WI38 (cell line): ENCODE data around the gene APOL1.
"Not testable (repeated sequence)": the region's sequence is repeated elsewhere in the genome, so short reads cannot be mapped to it uniquely, and the experiment has no call there.

ENCODE experiments used
- H3K4me3 ChIP-seq: 2 replicates; pipeline ENCODE4 v1.5.1; 2011; ENCODE audit warnings: low read depth, mild to moderate bottlenecking, control low read depth, low read length
- TF ChIP-seq, protein P1 (sequence below): IDR thresholded peaks from 2 replicates; pipeline ENCODE4 v1.5.1; 2012; ENCODE audit warnings: low read depth, mild to moderate bottlenecking, control low read depth, low read length

Gene APOL1

DNA sequence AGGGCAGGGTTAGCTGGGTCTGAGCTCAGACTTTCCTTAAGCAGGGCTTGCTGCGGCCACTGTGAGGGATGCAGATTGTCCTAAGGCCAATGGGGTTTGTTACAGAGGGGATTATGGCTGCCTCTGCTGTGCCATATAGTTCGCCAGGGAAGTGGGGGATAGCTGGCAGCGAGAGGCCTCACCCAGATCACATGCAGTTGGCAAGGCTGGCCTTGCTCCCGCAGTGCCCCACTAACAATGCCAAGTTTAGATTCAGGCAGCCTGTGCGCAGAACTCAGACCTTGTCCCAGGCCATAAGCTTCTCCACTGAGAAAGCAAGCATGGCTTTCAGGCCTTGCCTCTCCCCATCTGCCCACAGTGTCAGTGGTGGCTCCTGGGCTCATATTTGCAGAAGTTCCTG, 8.9 kb upstream of the APOL1 start:
- H3K4me3 ChIP-seq = no peak overlapping the region
- TF ChIP-seq, protein P1, sequence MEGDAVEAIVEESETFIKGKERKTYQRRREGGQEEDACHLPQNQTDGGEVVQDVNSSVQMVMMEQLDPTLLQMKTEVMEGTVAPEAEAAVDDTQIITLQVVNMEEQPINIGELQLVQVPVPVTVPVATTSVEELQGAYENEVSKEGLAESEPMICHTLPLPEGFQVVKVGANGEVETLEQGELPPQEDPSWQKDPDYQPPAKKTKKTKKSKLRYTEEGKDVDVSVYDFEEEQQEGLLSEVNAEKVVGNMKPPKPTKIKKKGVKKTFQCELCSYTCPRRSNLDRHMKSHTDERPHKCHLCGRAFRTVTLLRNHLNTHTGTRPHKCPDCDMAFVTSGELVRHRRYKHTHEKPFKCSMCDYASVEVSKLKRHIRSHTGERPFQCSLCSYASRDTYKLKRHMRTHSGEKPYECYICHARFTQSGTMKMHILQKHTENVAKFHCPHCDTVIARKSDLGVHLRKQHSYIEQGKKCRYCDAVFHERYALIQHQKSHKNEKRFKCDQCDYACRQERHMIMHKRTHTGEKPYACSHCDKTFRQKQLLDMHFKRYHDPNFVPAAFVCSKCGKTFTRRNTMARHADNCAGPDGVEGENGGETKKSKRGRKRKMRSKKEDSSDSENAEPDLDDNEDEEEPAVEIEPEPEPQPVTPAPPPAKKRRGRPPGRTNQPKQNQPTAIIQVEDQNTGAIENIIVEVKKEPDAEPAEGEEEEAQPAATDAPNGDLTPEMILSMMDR = no peak

DNA sequence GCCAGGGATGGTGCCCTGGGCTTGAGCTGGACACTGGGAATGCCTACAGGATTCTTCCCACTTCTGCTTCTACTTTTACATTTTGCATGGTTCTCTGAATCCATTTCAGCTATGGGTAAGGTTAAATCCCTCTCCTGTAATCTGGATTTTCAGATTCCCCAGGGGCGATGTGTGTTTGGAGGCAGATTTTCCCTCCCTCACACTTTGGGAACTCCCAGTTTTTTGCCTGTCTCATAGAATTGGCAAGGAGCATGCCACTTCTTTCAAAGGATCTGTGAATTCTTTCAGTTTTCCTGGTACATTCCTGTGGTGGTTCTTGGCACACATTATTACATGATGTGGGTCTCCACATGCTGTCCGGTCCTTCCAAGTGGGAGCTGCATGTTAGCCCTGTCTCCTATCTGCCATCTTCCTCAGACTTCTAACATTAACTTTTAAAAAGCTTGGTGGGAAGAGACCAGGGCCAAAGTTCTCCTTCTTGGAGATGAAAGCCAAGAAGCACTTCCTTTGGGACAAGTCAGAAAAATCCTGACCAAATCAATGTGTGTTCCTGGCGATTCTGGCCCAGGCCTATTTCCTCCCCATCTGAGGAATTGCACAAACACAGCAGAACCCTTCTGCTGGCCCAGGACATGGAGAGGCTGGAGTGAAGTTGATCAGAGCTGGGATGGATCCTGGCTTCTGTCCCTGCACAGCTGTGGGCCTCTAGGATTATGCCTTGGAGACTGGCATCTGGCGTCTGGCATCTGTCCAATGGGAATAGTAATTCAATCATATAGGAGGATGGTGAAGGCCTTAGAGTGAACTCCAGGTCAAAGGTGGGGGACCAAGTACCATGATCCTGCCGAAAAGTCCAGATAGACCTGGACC, 8.2 kb upstream of the APOL1 start:
- no peak overlapping the region for H3K4me3 ChIP-seq
- TF ChIP-seq, protein P1 = no peak

DNA sequence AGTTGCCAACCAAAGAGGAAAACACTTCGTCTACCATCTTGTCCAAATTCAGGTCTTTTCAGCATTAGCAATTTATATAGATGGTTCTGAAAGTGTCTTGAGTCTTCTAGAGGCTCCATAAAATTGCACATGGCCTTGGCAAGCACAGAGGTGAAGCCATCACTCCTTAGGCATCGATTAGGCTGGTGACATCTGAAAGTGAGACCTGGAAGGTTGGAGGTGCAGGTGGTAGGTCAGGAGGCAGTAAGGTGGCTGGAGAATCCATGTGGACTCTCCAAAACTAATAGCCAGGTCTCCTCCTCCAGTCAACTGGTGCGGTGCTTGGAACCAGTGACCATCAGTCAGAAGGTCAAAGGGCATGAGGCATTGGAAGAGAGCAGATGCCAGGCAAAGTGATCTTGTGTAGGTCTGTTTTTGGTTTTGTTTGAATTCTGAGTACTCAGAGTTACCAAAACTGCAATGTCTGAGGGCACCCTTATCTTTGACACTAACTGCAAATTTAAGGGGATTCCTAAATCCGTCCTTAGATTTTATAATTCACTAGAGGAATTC, 7.1 kb upstream of the APOL1 start:
- TF ChIP-seq, protein P1 = no peak
- no peak overlapping the region for H3K4me3 ChIP-seq

DNA sequence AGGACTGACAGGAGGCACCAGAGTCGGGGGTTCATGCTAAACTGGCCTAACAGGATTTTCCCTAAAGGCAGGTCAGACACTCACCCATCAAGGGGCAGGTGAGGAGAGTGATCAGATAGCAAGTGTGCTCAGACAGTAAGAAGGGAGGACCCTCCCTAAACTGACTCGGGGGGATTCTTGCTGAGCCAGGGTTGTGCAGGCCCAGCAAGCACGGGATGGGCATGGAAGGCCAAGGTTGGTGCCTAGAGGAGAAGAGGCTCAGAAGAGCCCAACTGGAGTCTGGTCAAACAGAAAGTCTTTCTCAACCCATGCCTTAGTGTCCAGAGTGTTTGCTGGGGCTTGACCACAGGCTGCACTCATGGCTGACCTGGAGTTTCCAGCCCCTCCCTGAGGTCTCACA, 6.2 kb upstream of the APOL1 start:
- TF ChIP-seq, protein P1 = no peak

DNA sequence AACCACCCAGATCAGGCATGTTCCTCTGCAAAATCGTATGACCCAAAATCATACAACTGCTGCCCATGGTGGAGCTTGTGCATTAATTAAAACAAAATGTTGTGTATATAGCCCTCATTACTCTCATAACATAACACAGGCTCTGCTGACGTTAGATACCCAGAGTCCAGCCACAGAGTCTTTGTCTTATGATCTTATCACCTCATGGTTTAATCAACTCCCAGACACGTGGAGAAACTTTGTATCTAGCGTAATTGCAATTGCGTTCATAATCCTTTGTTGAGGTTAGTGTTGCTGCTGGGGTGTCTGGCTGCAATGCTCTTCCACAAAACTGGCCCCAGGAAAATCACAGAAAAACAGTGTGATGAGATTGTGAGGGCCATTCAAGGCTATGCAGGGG, 5.0 kb upstream of the APOL1 start:
- TF ChIP-seq, protein P1 = no peak
- no peak overlapping the region for H3K4me3 ChIP-seq

More for the DNA sequence above, 6.2 kb upstream of the APOL1 start:
- H3K4me3 ChIP-seq = no peak overlapping the region

DNA sequence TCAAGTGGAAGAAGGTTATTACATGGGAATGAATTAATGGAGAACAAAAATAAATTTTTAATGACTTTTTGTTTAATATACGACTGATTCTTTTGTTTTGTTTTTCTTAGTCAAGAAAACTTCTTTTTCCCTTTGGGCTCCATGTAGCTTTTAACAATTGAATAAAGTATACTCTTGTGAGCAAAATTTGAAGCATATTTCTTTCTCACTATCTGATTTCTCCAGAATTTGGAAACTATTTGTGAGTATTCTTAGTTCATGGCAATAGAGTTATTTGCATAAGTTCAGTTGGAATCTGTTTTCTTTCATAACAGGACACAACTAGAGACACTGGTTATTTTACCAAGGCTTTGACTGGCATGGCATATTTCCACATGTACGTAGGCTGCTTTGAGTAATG, 3.8 kb upstream of the APOL1 start:
- TF ChIP-seq, protein P1 = no peak
- no peak overlapping the region for H3K4me3 ChIP-seq

DNA sequence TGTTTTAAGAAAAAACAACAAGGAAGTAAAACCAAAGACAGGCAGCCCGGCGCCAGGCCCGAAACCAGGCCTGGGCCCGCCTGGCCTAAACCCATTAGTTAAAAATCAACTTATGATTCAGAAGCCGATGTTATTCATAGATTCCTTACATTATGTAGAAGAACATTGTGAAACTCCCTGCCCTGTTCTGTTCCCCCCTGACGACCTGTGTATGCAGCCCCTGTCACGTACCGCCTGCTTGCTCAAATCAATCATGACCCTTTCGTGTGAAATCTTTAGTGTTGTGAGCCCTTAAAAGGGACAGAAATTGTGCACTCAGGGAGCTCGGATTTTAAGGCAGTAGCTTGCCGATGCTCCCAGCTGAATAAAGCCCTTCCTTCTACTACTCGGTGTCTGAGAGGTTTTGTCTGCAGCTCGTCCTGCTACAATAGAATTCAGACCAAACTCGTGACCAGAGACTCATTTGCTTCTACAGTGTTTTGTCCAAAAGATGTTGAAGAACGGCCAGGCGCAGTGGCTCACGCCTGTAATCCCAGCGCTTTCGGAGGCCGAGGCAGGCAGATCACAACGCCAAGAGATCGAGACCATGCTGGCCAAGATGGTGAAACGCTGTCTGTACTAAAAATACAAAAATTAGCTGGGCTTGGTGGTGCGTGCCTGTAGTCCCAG, 2.5 kb upstream of the APOL1 start:
- not testable (repeated sequence) for H3K4me3 ChIP-seq

DNA sequence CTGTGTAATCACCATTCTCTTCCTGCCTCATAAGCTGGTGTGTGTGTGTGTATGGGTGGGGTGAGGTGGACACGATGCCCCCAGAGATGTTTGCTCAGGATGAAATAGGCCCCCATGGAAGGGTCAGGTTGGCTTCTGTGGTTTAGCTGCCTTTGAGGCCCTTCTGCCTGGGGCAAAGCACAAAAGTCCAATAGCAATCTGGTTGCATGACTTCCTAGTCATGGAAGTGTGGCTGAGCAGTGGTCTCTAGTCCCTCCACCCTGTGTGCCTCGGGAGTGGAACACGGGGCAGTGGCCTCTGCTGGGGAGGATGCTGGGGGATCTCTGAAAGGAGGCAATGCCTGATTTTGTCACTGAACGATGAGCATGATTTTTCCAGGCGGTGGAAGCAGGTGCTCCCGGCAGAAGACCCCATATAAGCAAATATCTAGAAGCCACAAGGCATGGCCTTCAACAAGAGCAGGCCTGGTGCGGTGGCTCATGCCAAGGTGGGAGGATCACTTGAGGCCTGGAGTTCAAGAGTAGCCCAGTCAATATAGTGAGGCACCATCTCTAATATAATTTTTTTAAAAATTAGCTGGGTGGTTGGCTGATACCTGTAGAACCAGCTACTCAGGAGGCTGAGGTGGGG, 839 bp upstream of the APOL1 start:
- H3K4me3 ChIP-seq = not testable (repeated sequence)
